Measurements from ENCODE around the gene SPTB.

The SPTB gene

GRCh38 chr14:64713677-64714076, 166.0 kb downstream of the SPTB start:
- no peak for TF ChIP-seq CTCF (conservative IDR thresholded peaks at IDR 0.05)
- no peak overlapping the region for H3K27ac ChIP-seq

- no peak overlapping the region for H3K27ac ChIP-seq
Measured at GRCh38 chr14:64711039-64711438, 168.7 kb downstream of the SPTB start.

GRCh38 chr14:64709126-64709525, 170.6 kb downstream of the SPTB start:
- TF ChIP-seq CTCF (conservative IDR thresholded peaks at IDR 0.05), result no peak

More at GRCh38 chr14:64711039-64711438, 168.7 kb downstream of the SPTB start:
- TF ChIP-seq CTCF (conservative IDR thresholded peaks at IDR 0.05), result no peak

GRCh38 chr14:64708148-64709004, 171.3 kb downstream of the SPTB start:
- TF ChIP-seq CTCF (conservative IDR thresholded peaks at IDR 0.05), result no peak
- H3K27ac ChIP-seq, result no peak overlapping the region

More at GRCh38 chr14:64709126-64709525, 170.6 kb downstream of the SPTB start:
- no peak overlapping the region for H3K27ac ChIP-seq

GRCh38 chr14:64707661-64708060, 172.0 kb downstream of the SPTB start:
- TF ChIP-seq CTCF (conservative IDR thresholded peaks at IDR 0.05), result no peak
- no peak overlapping the region for H3K27ac ChIP-seq

- no peak overlapping the region for H3K27ac ChIP-seq
- TF ChIP-seq CTCF (conservative IDR thresholded peaks at IDR 0.05), result no peak
Measured at GRCh38 chr14:64706593-64707193, 173.0 kb downstream of the SPTB start.

- H3K27ac ChIP-seq, result no peak overlapping the region
- TF ChIP-seq CTCF (conservative IDR thresholded peaks at IDR 0.05), result no peak
Measured at GRCh38 chr14:64706119-64706592, 173.6 kb downstream of the SPTB start.
